Fibroblast of lung (primary cell): ENCODE results near the gene ASB6. TPM values are rescaled to one million over a fixed set of nuclear protein-coding genes. Genes with fewer than 3 reads are reported as not detected.

Experiments
- DNase-seq, 2 donors: peaks; one replicate each; pipeline versions ENCODE4 v3.0.0 to v3.0.0-alpha.2; 2010; ENCODE audit warnings: low read depth in 2 of 2
- H2AFZ ChIP-seq: 2 replicates; pipeline ENCODE4 v1.5.1; 2012; ENCODE audit warnings: low read length, control low read depth, inconsistent platforms
- H3K27ac ChIP-seq: 2 replicates; pipeline ENCODE4 v1.5.1; 2011; ENCODE audit warnings: low read length, control low read depth; ENCODE audit not compliant: insufficient read depth
- H3K27me3 ChIP-seq: 2 replicates; pipeline ENCODE4 v1.5.1; 2011; ENCODE audit warnings: mild to moderate bottlenecking, low read length; ENCODE audit not compliant: control insufficient read depth, insufficient read depth
- H3K36me3 ChIP-seq: 2 replicates; pipeline ENCODE4 v1.5.1; 2011; ENCODE audit warnings: low read length; ENCODE audit not compliant: control insufficient read depth, insufficient read depth
- H3K4me1 ChIP-seq: 2 replicates; pipeline ENCODE4 v1.5.1; 2011; ENCODE audit warnings: low read length; ENCODE audit not compliant: control insufficient read depth, insufficient read depth; ENCODE audit errors: extremely low read depth
- H3K4me2 ChIP-seq: 2 replicates; pipeline ENCODE4 v1.5.1; 2011; ENCODE audit warnings: low read length, control low read depth; ENCODE audit not compliant: insufficient read depth; ENCODE audit errors: extremely low read depth
- H3K4me3 ChIP-seq, 4 experiments: fragments of 200-600 bp in 1 of 4; sonication (generic) in 1 of 4; replicated peaks in 1 of 4; 2 replicates each; pipeline ENCODE4 v1.5.1; 2011 to 2016; ENCODE audit warnings: low read length in 4 of 4, low read depth in 3 of 4, mild to moderate bottlenecking in 3 of 4, control low read depth in 2 of 4, inconsistent platforms in 1 of 4, mixed read lengths in 1 of 4; ENCODE audit not compliant: insufficient read depth in 1 of 4; ENCODE audit errors: control extremely low read depth in 1 of 4
- H3K79me2 ChIP-seq: 2 replicates; pipeline ENCODE4 v1.5.1; 2012; ENCODE audit warnings: mild to moderate bottlenecking, low read length, inconsistent platforms; ENCODE audit not compliant: control insufficient read depth, insufficient read depth
- H3K9ac ChIP-seq: 2 replicates; pipeline ENCODE4 v1.5.1; 2011; ENCODE audit warnings: mild to moderate bottlenecking, low read length, control low read depth; ENCODE audit not compliant: insufficient read depth
- H3K9me3 ChIP-seq: 2 replicates; pipeline ENCODE4 v1.5.1; 2012; ENCODE audit warnings: low read depth, low read length; ENCODE audit not compliant: control insufficient read depth, insufficient read depth
- H4K20me1 ChIP-seq: 2 replicates; pipeline ENCODE4 v1.5.1; 2011; ENCODE audit warnings: low read length; ENCODE audit not compliant: control insufficient read depth, insufficient read depth; ENCODE audit errors: extremely low read depth
- CTCF ChIP-seq, 2 donors: IDR thresholded peaks in 1 of 2; conservative IDR thresholded peaks in 1 of 2; 1 replicate in 1 of 2; 2 replicates in 1 of 2; pipeline ENCODE4 v1.5.1; 2011 to 2012; ENCODE audit warnings: low read length in 2 of 2, control low read depth in 1 of 2, inconsistent platforms in 1 of 2, low read depth in 1 of 2, mild to moderate bottlenecking in 1 of 2
- EZH2 ChIP-seq: IDR thresholded peaks from 2 replicates; pipeline ENCODE4 v1.5.1; 2012; ENCODE audit warnings: low read length, control low read depth, mild to moderate bottlenecking; ENCODE audit errors: missing control alignments
- polyA plus RNA-seq, 2 donors: library from polyadenylated mRNA; depleted of rRNA in 1 of 2; stranded (reverse) in 1 of 2; unstranded in 1 of 2; fragments of >200 nt; gene quantifications; 2 replicates each; pipeline ENCODE4 v1.2.1, GENCODE V29; 2011 to 2012; ENCODE audit warnings: missing spikeins in 1 of 2
- total RNA-seq: library from RNA; depleted of rRNA; stranded (reverse); fragments of >200 nt; gene quantifications from 2 replicates; pipeline ENCODE4 v1.2.1, GENCODE V29; 2014

The ASB6 gene
- total and polyA plus RNA-seq, 2 donors (not counting 1 experiment from before 2014, with no cell fraction given): 14.4 to 15.4 TPM

- no peaks in the 10 kb centered on the region for H3K79me2 ChIP-seq
- no peaks in the 10 kb centered on the region for H3K4me1 ChIP-seq
- H3K27me3 ChIP-seq: no peaks in the 10 kb centered on the region
- no peak overlapping the region for H2AFZ ChIP-seq
- DNase-seq: no peak
- no peak overlapping the region for H3K27ac ChIP-seq
- H3K36me3 ChIP-seq: no peaks in the 10 kb centered on the region
- no peaks in the 10 kb centered on the region for H3K9me3 ChIP-seq
- TF ChIP-seq EZH2 (no peak), CTCF (conservative IDR thresholded peaks at IDR 0.05 in 1 of 2, IDR thresholded peaks at IDR 0.05 in 1 of 2; ENCODE audit: low read depth in 1 of 2, low read length in 2 of 2) (no peak)
- no peak overlapping the region for H3K9ac ChIP-seq
- H3K4me2 ChIP-seq: no peak overlapping the region
- H3K4me3 ChIP-seq: no peak overlapping the region
- H4K20me1 ChIP-seq: no peaks in the 10 kb centered on the region
These were observed 36.9 kb upstream of the ASB6 start for GRCh38 chr9:129678844-129679243.

GRCh38 chr9:129677456-129677855 is 35.5 kb upstream of the ASB6 start:
- no peak overlapping the region for H3K4me3 ChIP-seq
- no peak overlapping the region for H3K4me2 ChIP-seq
- H3K9ac ChIP-seq: no peak overlapping the region
- H3K79me2 ChIP-seq: no peaks in the 10 kb centered on the region
- H3K27ac ChIP-seq: no peak overlapping the region
- H4K20me1 ChIP-seq: no peaks in the 10 kb centered on the region
- H3K9me3 ChIP-seq: no peaks in the 10 kb centered on the region
- no peaks in the 10 kb centered on the region for H3K36me3 ChIP-seq
- TF ChIP-seq EZH2: no peak
- no peak for TF ChIP-seq CTCF (conservative IDR thresholded peaks at IDR 0.05 in 1 of 2, IDR thresholded peaks at IDR 0.05 in 1 of 2; ENCODE audit: low read depth in 1 of 2, low read length in 2 of 2)
- no peaks in the 10 kb centered on the region for H3K27me3 ChIP-seq
- H3K4me1 ChIP-seq: no peaks in the 10 kb centered on the region
- DNase-seq: no peak
- H2AFZ ChIP-seq: no peak overlapping the region

GRCh38 chr9:129676975-129677374 is 35.0 kb upstream of the ASB6 start:
- no peak for DNase-seq
- Histone ChIP-seq H3K79me2 (no peaks in the 10 kb centered on the region), H3K9ac (no peak overlapping the region), H4K20me1 (no peaks in the 10 kb centered on the region), H3K9me3 (no peaks in the 10 kb centered on the region), H3K4me3 (no peak overlapping the region), H3K27ac (no peak overlapping the region), H3K4me1 (no peaks in the 10 kb centered on the region), H2AFZ (no peak overlapping the region), H3K4me2 (no peak overlapping the region), H3K36me3 (no peaks in the 10 kb centered on the region), H3K27me3 (no peaks in the 10 kb centered on the region)
- TF ChIP-seq CTCF (conservative IDR thresholded peaks at IDR 0.05 in 1 of 2, IDR thresholded peaks at IDR 0.05 in 1 of 2; ENCODE audit: low read depth in 1 of 2, low read length in 2 of 2) (no peak), EZH2 (no peak)
